ENCODE results near the gene AKAP1. TPM values are rescaled to one million over a fixed set of nuclear protein-coding genes. Genes with fewer than 3 reads are reported as not detected.
A peak's percentile ranks its signal among the peaks of the same experiment; 100 is the strongest.

The AKAP1 gene
- total and polyA plus RNA-seq, 9 of the 15 experiments (the other 6 are each of a cell fraction or from before 2014, with no cell fraction given) = 12.9 to 63.8 (median 36.4) TPM

GRCh38 chr17:57035971-57036481 lies 49.0 kb upstream of the AKAP1 start:
- no peaks in the 10 kb centered on the region for H3K36me3 ChIP-seq (ENCODE audit: control insufficient read depth, insufficient read depth, low read length)
- no peak for TF ChIP-seq NKRF (IDR thresholded peaks at IDR 0.05; ENCODE audit: borderline replicate concordance)
- TF ChIP-seq ZNF830 (CRISPR knock-in tag; IDR thresholded peaks at IDR 0.05) = no peak
- TF ChIP-seq SMARCE1 (IDR thresholded peaks at IDR 0.05) = no peak
- no peak for TF ChIP-seq CREB1 (IDR thresholded peaks at IDR 0.05)
- TF ChIP-seq CREB1 (CRISPR knock-in tag; IDR thresholded peaks at IDR 0.05) = no peak
- no peak for TF ChIP-seq ZNF263 (CRISPR knock-in tag; IDR thresholded peaks at IDR 0.05; ENCODE audit: borderline replicate concordance)
- no peak for TF ChIP-seq ZNF124 (CRISPR knock-in tag; IDR thresholded peaks at IDR 0.05)
- peaks cover 3% of the 10 kb centered on the region in 2 experiments; a peak in 2 of 5 replicates for H3K4me1 ChIP-seq (replicated peaks in 1 of 2; ENCODE audit: control insufficient read depth in 2 of 2, insufficient read depth in 2 of 2, low read length in 2 of 2)
- DNase-seq (ENCODE audit: extremely low read depth in 1 of 4, low spot score in 3 of 4) (no peak), FAIRE-seq (no peak), ATAC-seq (no peak)
- no peak overlapping the region for H3K27ac ChIP-seq (ENCODE audit: extremely low read depth, low read depth, low read length)
- no peaks in the 10 kb centered on the region for H4K20me1 ChIP-seq (replicated peaks; ENCODE audit: control insufficient read depth, insufficient read depth, low read length)
- H3K4me2 ChIP-seq (ENCODE audit: insufficient read depth, low read length) = no peak overlapping the region
- H2AFZ ChIP-seq (ENCODE audit: low read depth, low read length) = peak overlapping the region; percentile 56; the same call in 1 of the 2 replicates
- intact Hi-C loops (cut with micrococcal nuclease) (no loop called here), in situ Hi-C loops (cut with MboI) (no loop called here)
- H3K4me3 ChIP-seq = no peak overlapping the region
- peaks cover 0 to 5% of the 10 kb centered on the region in 2 experiments; a peak in 1 of 5 replicates for H3K27me3 ChIP-seq (ENCODE audit: control insufficient read depth in 2 of 2, insufficient read depth in 2 of 2, low read length in 2 of 2)
- H3K79me2 ChIP-seq (ENCODE audit: control insufficient read depth, insufficient read depth, low read length) = no peaks in the 10 kb centered on the region
- WGBS (ENCODE audit: insufficient coverage, low coverage, missing lambda C conversion rate) = 25% methylated on average over 4 of the region's 4 CpGs
- ChIA-PET POLR2A (interaction anchor here (1.1 to 1.7 kb wide), 3 partner anchors 12 to 49 kb away, joined by 3 to 6 read pairs (median 5); partner anchors contain the start of gene AKAP1), CTCF (ENCODE audit: low intra/inter-chr PET ratio) (no interaction called here)
- no peaks in the 10 kb centered on the region for H3K9me3 ChIP-seq (replicated peaks; ENCODE audit: control insufficient read depth, insufficient read depth, low read depth, low read length)
- BruUV-seq (replicated peaks) = no TSS peak
- no peaks in the 10 kb centered on the region for H3K9me1 ChIP-seq (ENCODE audit: control insufficient read depth, insufficient read depth, low read length)
- H3K9ac ChIP-seq (ENCODE audit: insufficient read depth in 1 of 2, low read depth in 2 of 2, low read length in 2 of 2) = no peak overlapping the region

Data from K562 (cell line).